GM19455 (cell line): ENCODE measurements around the gene MGRN1.
"Not testable (repeated sequence)": the region's sequence is repeated elsewhere in the genome, so short reads cannot be mapped to it uniquely, and the experiment has no call there.

Source experiments
- ATAC-seq: cut with Tn5 transposase; IDR thresholded peaks from one replicate; pipeline ENCODE4 v1.9.1; 2021; ENCODE audit not compliant: unreplicated experiment

Gene MGRN1

DNA sequence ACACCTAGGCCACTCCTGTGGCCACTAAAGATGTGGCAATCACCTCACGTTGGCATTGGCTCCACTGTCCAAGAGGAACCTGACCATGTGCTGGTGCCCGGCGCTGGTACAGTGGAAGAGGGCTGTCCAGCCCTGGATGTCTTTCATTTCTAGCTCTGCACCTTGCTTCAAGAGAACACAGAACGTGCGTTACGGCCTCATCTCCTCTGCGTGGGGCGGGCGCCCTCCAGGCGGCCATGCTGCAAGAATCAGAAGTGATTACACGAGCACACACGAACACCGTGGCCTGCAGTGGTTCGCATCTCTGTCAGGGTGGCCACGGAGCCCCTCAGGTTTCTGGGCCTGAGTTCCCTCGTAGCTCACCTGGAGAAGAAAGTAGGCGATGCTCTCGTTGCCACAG lies 102.0 kb downstream of the MGRN1 start:
- no peak for ATAC-seq

DNA sequence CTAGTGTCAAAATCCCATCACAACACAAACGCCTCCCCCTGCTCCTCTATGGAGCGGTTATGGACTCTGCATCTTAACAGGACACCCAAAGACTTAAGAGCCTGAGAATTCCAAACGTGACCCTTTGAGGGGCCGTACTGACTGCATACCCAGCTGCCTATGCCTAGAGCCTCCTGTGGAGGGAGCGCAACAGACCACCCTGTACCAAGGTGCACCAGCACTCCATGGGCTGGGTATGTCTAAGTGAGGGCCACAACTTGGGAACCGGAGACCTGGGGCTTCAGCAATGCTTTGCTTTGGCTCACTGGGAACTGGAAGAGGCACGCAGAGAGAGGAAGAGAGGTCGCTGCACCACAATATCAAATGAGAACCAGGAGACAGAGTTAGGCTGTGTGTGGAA lies 104.0 kb downstream of the MGRN1 start:
- ATAC-seq, result no peak

DNA sequence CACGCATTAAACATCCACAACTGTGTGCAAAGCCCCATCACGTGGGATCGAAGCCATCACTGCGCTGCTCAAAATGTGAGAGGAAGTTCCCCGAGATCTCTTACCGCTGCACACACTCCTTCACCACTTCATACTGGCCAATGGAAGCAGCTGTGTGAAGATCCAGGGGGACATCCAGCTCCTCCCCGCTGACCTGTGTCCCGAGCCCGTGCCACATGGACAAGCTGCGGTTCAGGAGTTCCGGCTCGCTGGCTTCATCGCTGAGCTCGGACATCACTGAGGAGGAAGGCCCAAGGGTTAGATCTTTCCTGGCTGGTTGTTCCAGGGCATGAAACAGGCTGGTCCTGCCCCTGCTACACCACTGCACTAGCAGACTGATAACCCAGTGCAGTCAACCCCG lies 105.2 kb downstream of the MGRN1 start:
- no peak for ATAC-seq

DNA sequence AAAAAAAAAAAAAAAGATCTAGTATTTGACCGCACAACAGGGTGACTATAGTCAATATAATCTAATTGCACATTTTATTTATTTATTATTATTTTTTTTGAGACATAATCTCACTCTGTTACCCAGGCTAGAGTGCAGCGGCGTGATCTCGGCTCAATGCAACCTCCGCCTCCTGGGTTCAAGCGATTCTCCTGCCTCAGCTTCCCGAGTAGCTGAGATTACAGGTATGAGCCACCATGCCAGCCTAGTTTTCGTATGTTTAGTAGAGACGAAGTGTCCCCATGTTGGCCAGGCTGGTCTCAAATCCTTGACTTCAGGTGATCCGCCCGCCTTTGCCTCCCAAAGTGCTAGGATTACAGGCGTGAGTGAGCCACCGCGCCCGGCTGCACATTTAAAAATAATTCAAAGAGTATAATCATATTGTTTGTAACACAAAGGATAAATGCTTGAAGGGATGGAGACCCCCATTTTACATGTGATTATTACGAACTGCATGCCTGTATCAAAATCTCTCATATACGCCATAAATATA lies 108.7 kb downstream of the MGRN1 start:
- ATAC-seq, result no peak

DNA sequence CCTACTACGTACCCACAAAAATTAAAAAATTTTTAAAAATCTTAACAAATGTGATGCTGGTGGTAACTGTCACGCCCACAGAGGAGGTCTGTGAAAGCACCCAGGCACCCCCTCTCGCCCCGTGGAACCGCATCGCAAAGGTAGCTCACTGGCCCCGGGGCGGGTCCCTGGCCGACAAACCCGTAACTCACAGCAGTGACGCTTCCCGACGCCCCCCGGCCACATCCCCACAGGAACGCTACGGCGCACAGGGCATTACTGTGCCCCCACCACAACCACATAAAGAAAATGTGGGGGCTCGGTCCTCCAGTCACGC lies 109.1 kb downstream of the MGRN1 start:
- ATAC-seq, result no peak

DNA sequence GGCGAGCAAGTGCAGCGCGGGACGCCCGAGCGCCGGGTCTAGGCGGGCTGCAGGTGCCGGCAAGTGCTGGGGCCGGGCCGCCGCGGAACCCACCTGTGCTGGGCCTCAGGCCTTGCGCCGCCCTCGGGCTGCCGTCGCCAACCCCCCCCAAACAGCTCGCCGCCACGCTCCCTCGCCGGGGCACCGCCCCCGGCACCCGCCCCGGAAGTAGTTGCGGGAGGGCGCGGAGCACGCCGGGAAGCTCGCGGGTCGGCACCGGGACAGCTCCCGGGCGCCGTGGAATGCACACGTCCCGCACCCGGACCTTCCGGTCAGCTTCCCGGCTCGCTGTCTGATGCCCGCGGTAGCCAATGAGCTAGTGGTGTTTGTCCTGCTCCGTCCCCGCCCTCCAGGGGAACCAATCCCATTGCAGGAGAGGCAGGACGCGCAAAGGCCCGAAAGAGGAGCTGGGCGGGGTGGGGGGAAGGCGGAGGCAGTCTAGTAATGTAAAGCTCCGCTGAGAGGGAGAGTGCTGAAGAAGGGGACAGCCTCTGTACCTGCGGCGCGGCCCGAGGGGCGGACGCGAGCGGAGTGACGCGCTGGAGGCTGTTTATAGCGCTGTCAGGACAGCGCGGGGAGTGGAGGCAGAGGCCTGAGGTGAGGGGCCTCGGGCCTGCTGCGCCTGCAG lies 109.6 kb downstream of the MGRN1 start, which contains the start of the genes ANKS3 and DNAAF8:
ANKS3 (minus strand) TSS at position 209 of the 667 bp plus-strand sequence. CDS start 4,122 bp downstream, outside the sequence.
DNAAF8 (plus strand) TSS at position 475 of the 667 bp plus-strand sequence. CDS start 1,978 bp downstream, outside the sequence.
- peak; percentile 76 for ATAC-seq

DNA sequence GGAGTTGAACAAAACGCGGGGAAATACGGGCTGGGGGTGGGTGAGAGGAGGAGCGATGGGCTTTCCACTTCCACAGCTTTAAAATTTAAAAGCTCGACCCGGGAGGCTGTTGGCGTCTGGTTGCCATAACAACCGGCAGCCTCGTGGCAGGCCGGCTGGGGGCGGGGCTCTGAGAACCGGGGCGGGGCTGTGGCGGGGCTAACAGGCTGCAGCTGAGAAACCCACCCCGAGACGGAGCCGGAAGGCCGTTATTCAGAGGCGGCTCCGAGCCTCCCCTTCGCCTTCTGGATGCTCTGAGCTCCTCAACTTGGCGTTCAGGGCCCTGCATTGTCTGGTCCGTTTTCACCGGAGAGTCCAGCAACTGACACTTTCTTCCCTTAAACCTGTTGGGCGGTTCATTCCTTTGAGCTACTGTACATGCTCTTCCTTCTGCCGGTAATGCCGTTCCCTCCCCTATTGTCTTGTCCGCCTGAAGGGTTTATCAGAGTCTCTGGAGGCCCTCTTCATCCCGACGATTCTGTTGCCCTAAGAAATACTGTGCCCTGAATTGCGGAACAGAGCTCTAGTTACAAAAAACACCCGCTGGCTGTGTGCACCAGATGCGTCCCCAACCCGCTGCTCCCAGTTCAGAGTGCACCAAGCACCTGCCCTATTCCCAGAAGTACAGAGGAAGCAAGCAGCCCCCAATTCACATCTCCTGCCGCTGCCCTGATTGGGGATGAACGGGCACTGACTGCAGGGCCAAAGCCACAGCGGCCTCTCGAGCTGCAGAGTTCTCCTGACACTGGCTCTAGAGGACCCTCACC lies 110.3 kb downstream of the MGRN1 start:
- ATAC-seq, result peak; percentile 63

DNA sequence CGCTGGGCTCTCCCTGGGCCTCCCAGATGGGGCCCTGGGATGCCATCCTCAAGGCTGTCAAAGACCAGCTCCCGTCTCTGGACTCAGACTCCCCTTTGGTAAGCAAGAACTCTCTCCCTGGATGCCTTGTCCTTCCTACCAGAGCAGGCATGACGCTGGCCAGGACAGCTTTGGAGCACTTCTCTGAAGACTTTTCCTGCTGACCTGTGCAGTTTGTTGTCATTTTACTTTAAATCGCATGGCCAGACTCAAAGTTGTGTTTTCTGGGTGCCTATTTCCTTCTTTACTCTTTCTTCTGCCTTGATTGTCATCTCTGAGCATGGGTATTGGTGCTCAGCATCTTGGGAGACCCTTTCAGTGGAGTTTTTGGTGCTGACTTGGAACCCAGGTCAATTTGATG lies 111.9 kb downstream of the MGRN1 start:
- no peak for ATAC-seq

DNA sequence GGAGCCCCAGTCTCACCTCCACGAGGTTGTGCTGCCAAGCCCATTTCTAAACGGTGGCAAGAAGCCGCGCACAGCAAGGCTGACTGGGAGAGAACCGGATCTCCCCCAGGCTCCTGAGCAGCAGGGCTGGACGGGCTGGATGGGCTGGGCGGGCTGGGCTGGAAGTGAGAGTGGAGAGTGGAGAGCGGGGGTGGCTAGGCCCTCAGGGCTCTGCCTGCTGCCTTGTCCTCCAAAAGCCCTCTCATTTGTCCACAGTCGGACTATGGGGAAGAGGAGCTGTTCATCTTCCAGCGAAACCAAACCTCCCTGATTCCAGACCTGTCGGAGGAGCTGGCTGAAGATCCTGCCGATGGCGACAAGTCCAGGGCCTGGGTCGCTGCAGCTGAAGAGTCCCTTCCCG lies 112.9 kb downstream of the MGRN1 start:
- ATAC-seq, result no peak

DNA sequence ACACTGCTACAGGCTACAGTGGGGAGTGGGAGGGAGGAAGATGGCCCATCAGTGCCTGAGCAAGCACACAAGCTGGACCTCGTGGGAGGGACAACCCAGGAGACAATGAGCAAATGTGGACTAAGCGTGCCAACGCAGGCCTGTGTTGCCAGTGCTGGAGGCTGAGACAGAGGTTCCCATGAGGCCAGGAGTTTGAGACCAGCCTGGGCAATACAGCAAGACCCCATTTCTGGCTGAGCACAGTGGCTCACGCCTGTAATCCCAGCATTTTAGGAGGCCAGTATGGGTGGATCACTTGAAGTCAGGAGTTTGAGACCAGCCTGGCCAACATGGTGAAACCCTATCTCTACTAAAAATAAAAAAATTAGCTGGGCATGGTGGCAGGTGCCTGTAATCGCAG lies 113.7 kb downstream of the MGRN1 start:
- ATAC-seq, result not testable (repeated sequence)
